Endometrial microvascular endothelial cells (primary cell): ENCODE data around the gene MYO5A. TPM values are rescaled to one million over a fixed set of nuclear protein-coding genes. Genes with fewer than 3 reads are reported as not detected.
"Not testable (repeated sequence)": the region's sequence is repeated elsewhere in the genome, so short reads cannot be mapped to it uniquely, and the experiment has no call there.

ENCODE experiments used
- in situ Hi-C: cut with HindIII; loops from 2 replicates; pipeline ENCODE4 v1.10.0; 2017; ENCODE audit warnings: low sequenced_read_pairs, low pct_unique_long_range_greater_than_20kb; ENCODE audit errors: inconsistent ontology term
- total RNA-seq: library from RNA; depleted of rRNA; stranded (reverse); fragments of >200 nt; gene quantifications from one replicate; pipeline ENCODE4 v1.2.3, GENCODE V29; 2015; ENCODE audit errors: inconsistent ontology term

MYO5A gene
- total RNA-seq, 1 donor from 2014 or later, result 75.4 TPM

DNA sequence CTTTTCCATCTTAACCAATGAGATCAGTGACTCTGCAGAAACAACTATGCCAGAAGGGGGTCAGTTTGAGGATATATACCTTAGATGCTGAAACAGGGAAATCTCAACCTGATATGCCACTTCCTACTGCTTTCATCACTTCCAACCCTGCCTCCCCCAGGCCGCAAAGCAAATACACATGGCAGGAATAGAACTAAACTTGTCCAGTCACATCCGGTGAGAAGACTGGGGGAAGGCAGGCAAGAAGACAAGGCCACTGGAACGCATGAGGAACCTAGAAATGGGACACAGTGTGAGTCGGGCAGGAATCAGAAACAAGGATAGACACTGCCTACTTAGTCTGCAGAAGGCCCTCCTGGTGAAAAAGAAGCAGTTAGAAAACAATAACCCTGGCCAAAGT lies 90.6 kb downstream of the MYO5A start:
- in situ Hi-C loops, result no loop called here

GRCh38 chr15:52437646-52438045 lies 91.0 kb downstream of the MYO5A start:
- in situ Hi-C loops, result no loop called here

- in situ Hi-C loops, result no loop called here
These were observed 91.7 kb downstream of the MYO5A start for GRCh38 chr15:52436981-52437380.

DNA sequence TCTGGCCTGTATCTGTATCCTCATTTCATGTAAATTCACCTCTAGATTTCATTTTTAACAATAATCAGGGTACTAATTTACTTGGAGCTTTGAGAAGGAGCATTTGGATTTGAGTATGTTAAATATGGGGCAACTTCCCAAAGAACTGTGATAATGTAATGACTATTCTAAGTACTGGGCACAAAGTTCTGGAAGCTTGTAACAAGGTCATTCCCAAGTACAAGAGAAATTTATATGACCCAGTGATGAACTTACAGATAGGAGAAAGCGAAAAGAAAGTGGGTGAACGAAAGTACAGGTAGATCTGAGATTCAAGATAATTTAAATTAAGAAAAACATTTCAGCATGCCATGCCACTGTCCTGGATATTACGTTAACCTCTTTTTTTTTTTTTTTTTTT lies 93.8 kb downstream of the MYO5A start:
- in situ Hi-C loops, result no loop called here

GRCh38 chr15:52428297-52428696 lies 100.4 kb downstream of the MYO5A start:
- in situ Hi-C loops, result no loop called here

GRCh38 chr15:52427804-52428203 lies 100.9 kb downstream of the MYO5A start:
- in situ Hi-C loops, result no loop called here

DNA sequence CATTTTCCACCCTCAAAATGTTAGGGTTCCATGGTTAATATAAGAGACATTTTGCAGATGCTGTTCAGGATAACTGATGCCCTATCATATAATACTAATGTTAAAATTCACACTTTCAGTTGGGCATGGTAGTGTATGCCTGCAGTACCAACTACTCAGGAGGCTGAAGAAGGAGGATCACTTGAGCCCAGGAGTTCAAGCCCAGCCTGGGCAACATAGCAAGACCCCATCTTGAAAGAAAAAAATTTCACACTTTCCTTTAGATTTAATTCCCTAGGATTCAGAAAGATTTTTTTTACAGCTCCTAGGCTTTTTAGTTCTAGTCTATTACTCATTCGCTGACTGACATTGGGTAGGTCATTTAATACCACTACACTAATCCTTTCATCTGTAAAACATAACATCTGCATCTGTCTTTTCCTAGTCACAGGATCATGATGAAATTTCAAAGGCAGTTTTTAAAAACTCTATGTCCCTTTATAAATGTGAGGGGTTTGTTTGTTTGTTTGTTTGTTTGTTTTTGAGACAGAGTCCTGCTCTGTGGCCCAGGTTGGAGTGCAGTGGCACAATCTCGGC lies 103.7 kb downstream of the MYO5A start:
- in situ Hi-C loops, result no loop called here

DNA sequence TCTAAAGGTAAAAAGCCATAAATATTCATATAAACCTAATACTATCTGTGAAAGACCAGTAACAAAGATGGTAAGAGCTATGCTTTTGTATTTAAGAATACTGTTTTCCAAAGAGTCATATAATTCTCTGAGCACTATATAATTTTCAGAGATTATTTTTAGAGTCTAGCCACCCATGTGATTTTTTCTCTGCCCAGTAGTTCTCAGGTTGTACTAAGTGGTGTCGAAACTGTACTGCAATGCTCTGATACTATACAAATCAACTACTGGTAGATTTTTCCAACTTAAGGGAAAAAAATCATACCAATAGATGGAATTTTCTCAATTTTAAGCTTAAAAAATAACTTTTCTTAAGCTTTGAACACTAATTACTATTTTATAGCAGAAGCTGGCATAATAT lies 104.8 kb downstream of the MYO5A start:
- in situ Hi-C loops, result no loop called here

GRCh38 chr15:52422001-52422400 lies 106.7 kb downstream of the MYO5A start:
- in situ Hi-C loops, result no loop called here

GRCh38 chr15:52421029-52421428 lies 107.7 kb downstream of the MYO5A start:
- in situ Hi-C loops, result no loop called here

DNA sequence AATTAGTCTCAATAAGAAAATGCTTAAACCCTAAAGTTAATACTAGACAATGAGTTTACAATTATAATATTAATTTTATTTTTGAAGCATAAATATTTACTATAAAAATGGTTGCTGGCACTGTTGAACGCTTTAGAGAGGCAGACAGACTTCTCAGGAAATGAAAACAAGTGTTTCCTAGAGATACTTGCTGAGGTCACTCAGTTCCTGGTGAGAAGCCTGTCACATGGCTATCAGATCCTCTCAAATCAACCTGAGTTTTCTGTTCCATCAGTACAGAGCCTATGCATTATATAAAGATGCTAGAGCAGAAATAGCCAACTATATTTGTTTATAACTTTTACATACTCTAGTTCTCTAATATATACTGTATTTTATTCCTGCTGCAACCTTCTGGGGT lies 109.2 kb downstream of the MYO5A start:
- in situ Hi-C loops, result no loop called here

DNA sequence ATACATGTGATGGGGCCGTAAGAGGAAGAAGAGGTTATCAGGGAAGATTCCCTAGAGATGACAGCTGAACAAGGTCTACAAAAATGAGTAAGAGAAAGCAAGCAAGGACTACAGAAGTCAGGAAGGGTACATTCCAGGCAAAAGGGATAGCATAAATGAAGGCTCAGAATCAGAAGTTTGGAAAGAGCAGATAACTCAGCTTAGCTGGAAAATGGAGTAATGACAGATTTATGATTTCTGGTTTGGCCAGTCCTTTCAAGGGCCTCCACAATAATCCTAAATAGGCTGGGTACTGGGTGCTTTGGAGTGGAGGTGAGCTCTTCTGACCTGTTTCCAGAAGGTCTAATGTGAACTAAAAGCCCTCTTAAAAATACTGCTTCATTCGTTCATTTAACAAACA lies 110.7 kb downstream of the MYO5A start:
- in situ Hi-C loops, result no loop called here

DNA sequence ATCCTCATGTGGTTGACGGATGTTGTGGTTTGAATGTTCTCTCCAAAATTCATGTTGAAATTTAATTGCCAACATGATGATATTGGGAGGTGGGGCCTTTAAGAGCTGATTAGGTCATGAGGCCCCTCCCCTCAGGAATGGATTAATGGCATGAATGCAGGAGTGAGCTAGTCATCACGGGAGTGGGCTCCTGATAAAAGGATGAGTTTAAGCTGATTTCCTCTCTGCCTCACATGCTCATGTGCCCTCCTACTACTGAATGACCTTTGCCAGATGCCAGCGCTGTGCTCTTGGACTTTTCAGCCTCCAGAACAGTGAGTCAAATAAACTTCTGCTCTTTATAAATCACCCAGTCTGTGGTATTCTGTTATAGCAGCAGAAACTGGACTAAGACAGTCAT lies 111.2 kb downstream of the MYO5A start:
- in situ Hi-C loops, result no loop called here

DNA sequence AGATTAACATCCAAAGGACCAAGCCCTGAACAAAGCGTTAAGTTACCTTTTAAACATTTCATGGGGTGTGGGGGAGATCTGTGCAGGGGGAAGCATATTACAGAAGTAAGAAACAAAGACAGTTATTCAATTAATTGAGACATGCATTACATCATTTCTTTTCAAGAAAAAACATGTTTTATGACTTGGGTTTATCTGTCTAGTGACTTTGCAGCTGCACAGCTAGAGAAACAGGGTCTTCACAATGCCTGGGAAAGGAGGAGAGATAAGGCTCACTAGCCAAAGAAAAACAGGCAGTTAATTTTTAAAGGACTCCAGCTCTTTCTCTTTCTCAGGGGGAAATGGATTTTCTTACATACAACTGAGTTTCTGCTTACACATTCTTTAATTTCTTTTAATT lies 112.1 kb downstream of the MYO5A start:
- in situ Hi-C loops, result not testable (repeated sequence)

DNA sequence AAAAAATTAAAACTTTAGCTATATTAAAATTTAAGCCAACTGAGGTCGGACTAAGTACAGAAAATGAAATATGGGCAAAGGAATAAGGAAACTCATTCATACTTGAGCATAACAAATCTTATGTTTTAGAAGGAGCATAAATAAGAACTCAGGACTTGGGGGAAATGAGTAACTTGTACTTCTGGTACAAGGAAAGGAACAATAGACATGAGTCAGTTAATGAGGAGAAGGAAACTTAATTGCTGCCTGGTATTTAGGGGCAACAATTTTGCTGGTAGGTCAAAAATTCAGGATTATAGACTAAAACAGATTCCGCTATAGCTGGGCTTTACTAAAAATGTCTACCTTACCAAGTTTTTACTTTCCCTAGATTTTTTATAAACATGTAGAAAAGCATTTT lies 113.1 kb downstream of the MYO5A start:
- in situ Hi-C loops, result no loop called here

DNA sequence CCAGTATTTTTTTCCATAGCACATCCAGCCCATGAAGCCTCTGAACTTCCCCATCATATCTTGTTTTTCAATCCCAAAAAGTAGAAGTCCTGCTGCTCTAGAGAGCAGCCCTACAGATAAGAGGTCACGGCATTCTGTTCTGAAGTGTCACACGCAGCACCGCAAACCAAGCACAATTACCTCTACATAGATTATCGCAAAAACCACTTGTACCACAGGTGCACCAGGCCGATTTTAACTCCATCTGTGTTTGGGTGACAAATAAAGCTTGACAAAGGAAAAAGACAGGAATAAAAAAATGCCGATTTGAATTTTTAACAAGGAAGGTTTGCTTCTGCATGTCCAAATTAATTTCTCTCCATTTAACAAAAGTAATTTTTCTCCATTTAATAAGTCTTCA lies 113.7 kb downstream of the MYO5A start:
- in situ Hi-C loops, result no loop called here

DNA sequence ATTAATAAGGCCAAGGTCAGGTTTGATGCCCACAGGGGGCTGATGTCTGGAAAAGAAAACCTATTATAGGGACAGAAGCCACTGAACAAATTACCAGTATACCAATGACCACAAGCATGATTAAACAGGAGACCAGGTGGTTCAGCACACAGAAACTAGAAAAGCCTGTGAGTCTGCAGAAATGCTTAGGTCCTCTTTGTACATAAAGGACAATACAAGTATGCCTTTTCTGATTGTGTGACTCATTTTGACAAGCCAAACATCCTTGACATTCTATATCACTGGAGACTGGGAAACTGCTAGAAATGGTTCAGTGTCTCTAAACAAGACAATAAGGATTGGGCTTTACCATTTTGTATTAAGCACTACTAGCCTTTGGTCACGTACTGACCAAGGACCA lies 119.9 kb downstream of the MYO5A start:
- in situ Hi-C loops, result no loop called here

GRCh38 chr15:52407374-52407773 lies 121.3 kb downstream of the MYO5A start:
- in situ Hi-C loops, result no loop called here

GRCh38 chr15:52406601-52407000 lies 122.1 kb downstream of the MYO5A start:
- in situ Hi-C loops, result no loop called here

- in situ Hi-C loops, result no loop called here
These were observed 122.8 kb downstream of the MYO5A start for GRCh38 chr15:52405856-52406255.

DNA sequence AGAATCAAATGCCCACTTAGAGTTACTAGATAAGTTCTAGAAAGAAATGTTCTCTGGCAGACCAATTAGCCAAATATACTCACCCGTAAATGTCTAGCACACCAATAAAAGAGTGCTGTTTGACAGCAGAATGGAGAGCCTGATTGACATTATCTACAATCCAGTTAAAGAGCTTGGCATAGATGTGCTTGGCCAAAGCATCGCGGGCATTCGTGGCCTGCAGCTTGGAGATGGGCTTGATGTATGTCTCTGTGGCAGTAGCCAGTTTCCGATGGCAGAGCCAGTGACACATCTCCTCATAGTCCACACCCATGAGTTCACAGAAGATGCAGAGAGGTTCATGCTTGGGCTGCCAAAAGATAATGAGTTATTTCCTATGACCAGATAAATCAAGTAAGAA lies 131.6 kb downstream of the MYO5A start:
- in situ Hi-C loops, result no loop called here
